Neural cell (in vitro differentiated cells): Measurements from ENCODE around the gene ZNF382.

Experiments used
- MXI1 ChIP-seq: fragments of 450-650 bp; conservative IDR thresholded peaks from 2 replicates; pipeline ENCODE4 v1.6.1; 2014; ENCODE audit warnings: antibody characterized with exemption, mild to moderate bottlenecking; ENCODE audit not compliant: poor library complexity, severe bottlenecking
- TF ChIP-seq, protein P1 (sequence below): fragments of 450-650 bp; IDR thresholded peaks from 2 replicates; pipeline ENCODE4 v1.5.1; 2014; ENCODE audit warnings: antibody characterized with exemption, mild to moderate bottlenecking, moderate library complexity; ENCODE audit not compliant: poor library complexity, severe bottlenecking
- TF ChIP-seq, protein P2 (sequence below): IDR thresholded peaks from 2 replicates; pipeline ENCODE4 v1.6.1; 2012; ENCODE audit warnings: borderline replicate concordance

- TF ChIP-seq, protein P1, sequence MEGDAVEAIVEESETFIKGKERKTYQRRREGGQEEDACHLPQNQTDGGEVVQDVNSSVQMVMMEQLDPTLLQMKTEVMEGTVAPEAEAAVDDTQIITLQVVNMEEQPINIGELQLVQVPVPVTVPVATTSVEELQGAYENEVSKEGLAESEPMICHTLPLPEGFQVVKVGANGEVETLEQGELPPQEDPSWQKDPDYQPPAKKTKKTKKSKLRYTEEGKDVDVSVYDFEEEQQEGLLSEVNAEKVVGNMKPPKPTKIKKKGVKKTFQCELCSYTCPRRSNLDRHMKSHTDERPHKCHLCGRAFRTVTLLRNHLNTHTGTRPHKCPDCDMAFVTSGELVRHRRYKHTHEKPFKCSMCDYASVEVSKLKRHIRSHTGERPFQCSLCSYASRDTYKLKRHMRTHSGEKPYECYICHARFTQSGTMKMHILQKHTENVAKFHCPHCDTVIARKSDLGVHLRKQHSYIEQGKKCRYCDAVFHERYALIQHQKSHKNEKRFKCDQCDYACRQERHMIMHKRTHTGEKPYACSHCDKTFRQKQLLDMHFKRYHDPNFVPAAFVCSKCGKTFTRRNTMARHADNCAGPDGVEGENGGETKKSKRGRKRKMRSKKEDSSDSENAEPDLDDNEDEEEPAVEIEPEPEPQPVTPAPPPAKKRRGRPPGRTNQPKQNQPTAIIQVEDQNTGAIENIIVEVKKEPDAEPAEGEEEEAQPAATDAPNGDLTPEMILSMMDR = no peak
- TF ChIP-seq, protein P2, sequence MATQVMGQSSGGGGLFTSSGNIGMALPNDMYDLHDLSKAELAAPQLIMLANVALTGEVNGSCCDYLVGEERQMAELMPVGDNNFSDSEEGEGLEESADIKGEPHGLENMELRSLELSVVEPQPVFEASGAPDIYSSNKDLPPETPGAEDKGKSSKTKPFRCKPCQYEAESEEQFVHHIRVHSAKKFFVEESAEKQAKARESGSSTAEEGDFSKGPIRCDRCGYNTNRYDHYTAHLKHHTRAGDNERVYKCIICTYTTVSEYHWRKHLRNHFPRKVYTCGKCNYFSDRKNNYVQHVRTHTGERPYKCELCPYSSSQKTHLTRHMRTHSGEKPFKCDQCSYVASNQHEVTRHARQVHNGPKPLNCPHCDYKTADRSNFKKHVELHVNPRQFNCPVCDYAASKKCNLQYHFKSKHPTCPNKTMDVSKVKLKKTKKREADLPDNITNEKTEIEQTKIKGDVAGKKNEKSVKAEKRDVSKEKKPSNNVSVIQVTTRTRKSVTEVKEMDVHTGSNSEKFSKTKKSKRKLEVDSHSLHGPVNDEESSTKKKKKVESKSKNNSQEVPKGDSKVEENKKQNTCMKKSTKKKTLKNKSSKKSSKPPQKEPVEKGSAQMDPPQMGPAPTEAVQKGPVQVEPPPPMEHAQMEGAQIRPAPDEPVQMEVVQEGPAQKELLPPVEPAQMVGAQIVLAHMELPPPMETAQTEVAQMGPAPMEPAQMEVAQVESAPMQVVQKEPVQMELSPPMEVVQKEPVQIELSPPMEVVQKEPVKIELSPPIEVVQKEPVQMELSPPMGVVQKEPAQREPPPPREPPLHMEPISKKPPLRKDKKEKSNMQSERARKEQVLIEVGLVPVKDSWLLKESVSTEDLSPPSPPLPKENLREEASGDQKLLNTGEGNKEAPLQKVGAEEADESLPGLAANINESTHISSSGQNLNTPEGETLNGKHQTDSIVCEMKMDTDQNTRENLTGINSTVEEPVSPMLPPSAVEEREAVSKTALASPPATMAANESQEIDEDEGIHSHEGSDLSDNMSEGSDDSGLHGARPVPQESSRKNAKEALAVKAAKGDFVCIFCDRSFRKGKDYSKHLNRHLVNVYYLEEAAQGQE = no peak
- peak; percentile 52 for TF ChIP-seq MXI1
Measured at GRCh38 chr19:36604656-36605100, 435 bp upstream of the ZNF382 start.
